ENCODE results near the gene ZSCAN29.
"Not testable (repeated sequence)": the region's sequence is repeated elsewhere in the genome, so short reads cannot be mapped to it uniquely, and the experiment has no call there.

Gene ZSCAN29

GRCh38 chr15:43370975-43371974 is at the start of gene ZSCAN29, which contains the start of gene TUBGCP4:
TSS of gene ZSCAN29 (minus strand) at chr15:43371043. CDS start at chr15:43369913, 1,130 bp downstream.
TSS of gene TUBGCP4 (plus strand) at chr15:43371101. CDS start at chr15:43371355, 254 bp downstream.
- DNase-seq = peak; percentile 80

DNA sequence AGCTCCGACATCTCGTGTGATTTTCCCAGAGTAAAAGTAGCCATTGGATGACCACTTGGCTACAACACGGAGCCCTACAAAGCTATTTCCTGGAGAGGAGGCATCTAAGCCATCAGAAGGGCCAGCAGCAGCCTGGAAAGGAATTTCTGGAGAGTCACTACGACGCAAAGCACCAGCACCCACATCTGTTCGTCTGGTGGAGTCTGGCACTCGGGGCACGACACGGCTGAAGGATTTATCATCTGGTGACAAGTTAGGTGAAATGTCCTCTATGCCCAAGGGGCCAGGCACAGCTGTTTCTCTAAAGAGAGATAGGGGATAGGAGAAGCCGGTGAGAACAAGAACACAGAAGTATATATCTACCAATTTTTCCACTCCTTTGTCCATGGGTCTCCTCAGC is 49.6 kb upstream of the ZSCAN29 start:
- DNase-seq = no peak

- DNase-seq = no peak
Measured at GRCh38 chr15:43414196-43414595, 43.4 kb upstream of the ZSCAN29 start.

GRCh38 chr15:43412096-43412495 is 41.3 kb upstream of the ZSCAN29 start:
- DNase-seq = no peak

- DNase-seq = no peak
Measured at GRCh38 chr15:43410572-43411214, 39.9 kb upstream of the ZSCAN29 start.

DNA sequence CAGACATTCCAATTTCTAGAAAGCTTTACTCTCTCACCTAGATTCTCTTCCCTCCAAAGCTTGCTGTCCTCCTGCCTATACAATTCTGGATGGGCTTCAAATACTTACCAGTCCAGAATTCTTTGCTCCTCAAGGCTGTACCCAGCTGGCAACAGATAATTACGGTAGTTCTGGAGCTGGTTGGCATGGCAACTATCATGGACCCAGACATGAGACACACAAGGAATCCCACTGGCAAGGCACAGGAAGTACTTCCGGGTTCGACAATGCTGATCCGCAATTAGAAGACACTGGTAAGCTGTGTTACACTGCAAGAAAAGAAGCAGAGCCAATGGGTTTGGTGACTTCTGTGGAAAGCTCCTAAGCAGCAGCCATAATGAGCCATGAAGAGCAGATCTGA is 37.9 kb upstream of the ZSCAN29 start:
- DNase-seq = no peak

- DNase-seq = no peak
Measured at GRCh38 chr15:43406808-43407207, 36.0 kb upstream of the ZSCAN29 start.

DNA sequence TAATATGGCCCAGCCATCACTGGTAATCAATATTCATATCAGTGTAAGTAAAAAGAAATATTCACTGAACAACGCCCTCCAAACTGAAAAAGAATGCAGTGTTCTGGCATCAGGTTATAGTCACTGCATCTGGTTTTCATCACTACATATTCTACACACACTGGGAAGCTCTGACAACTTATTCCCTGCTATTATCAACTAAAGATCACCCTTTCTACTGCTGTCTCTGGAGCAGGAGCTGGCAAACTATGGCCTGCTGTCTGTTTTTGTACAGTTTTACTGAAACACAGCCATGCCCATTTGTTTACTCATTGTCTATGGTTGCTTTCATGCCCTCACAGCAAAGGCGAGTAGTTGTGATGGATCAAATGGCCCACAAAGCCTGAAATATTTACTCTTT is 35.3 kb upstream of the ZSCAN29 start:
- DNase-seq = no peak

DNA sequence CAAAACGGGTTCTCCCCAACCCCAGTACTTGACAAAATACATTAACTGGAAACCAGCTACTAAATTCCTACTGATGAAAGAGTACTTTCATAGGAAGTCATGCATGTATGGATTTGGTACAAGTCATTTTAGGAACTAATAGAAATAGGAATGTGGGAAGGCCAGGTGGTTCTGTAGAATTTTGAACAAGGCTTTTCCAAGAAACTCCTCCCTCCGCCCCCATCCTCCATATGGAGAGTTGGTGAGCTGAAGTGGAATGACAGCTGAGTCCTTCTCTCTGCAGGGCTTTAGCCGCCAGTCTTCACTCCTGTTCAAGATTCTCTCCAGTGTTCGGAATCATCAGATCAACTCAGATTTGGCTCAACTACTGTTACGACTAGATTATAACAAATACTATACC is 33.3 kb upstream of the ZSCAN29 start:
- no peak for DNase-seq

- no peak for DNase-seq
Measured at GRCh38 chr15:43403616-43404015, 32.8 kb upstream of the ZSCAN29 start.

DNA sequence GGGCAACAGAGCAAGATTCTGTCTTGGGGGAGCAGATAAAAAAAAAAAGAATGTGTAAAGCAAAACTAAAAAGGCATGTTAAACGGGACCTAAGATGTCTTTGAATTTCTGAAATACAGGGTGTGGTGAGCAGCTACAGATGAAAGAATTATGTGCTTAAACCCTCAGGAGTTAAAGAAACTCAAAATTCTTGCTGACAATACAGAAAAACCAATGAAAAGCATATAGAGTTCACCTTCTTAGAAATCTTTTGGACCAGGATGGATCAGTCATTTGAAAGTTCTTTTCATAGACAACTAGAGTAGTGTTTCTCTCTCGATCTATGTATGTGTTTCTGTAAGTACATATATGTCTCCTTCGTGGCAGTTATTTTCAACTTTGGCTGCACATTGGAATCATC is 31.4 kb upstream of the ZSCAN29 start:
- DNase-seq = no peak

- not testable (repeated sequence) for DNase-seq
Measured at GRCh38 chr15:43393592-43393991, 22.7 kb upstream of the ZSCAN29 start.

DNA sequence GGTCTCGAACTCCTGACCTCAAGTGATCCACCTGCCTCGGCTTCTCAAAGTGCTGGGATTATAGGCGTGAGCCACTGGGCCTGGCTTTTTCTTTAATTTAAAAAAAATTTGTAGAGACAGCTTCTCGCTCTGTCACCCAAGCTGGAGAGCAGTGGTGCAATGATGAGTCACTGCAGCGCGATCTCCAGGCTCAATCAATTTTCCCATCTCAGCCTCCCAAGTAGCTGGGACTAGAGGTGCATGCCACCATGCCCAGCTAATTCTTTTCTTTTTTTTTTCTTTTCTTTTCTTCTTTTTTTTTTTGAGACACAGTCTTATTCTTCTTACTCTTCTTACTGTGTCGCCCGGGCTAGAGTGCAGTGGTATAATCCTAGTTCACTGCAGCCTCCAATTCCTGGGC is 19.9 kb upstream of the ZSCAN29 start:
- DNase-seq = no peak

- no peak for DNase-seq
Measured at GRCh38 chr15:43383070-43383469, 12.2 kb upstream of the ZSCAN29 start.

- DNase-seq = no peak
Measured at GRCh38 chr15:43382310-43382709, 11.5 kb upstream of the ZSCAN29 start.

DNA sequence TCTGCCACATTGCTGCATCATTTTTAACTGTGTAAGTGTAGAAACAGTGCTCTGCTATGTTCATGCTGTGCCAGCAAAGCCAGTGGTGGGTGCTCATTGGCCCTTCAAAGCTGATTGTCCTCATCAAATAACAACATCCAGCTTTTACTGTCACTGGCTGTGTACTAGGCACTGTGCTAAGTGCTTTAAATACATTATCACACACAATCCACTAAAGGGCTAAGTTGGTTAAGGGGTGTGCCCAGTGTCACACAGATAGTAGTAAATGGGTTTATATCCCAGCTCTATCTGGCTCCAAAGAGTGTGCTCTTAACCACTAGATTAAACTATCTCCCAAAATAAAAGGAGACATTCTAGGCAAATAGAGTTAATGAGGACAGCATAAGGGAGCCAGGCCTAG is 7.8 kb upstream of the ZSCAN29 start:
- no peak for DNase-seq

DNA sequence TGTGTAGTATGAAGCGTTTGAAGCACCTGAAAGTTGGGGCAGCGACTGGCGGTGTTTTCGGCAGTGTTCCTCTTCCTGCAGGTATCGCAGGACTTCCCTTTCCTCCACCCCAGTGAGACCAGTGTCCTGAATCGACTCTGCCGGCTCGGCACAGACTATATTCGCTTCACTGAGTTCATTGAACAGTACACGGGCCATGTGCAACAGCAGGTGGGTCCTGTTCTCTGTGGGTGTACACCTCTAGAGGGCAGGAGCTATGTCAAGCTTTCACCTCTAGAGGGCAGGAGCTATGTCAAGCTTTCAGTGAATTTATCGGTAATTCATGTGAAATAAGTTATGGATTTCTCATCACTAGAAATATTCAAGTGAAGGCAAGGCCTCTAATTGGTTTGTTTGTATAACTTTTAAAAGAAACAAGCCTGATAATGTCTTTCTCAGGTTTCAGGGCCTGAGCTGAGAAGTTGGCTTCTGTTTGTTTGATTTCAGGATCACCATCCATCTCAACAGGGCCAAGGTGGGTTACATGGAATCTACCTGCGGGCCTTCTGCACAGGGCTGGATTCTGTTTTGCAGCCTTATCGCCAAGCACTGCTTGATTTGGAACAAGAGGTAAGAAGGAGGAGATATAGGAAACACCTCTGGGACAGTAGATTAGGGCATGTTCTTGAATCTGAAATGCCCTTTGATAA is 5.3 kb upstream of the ZSCAN29 start:
- DNase-seq = peak; percentile 34

DNA sequence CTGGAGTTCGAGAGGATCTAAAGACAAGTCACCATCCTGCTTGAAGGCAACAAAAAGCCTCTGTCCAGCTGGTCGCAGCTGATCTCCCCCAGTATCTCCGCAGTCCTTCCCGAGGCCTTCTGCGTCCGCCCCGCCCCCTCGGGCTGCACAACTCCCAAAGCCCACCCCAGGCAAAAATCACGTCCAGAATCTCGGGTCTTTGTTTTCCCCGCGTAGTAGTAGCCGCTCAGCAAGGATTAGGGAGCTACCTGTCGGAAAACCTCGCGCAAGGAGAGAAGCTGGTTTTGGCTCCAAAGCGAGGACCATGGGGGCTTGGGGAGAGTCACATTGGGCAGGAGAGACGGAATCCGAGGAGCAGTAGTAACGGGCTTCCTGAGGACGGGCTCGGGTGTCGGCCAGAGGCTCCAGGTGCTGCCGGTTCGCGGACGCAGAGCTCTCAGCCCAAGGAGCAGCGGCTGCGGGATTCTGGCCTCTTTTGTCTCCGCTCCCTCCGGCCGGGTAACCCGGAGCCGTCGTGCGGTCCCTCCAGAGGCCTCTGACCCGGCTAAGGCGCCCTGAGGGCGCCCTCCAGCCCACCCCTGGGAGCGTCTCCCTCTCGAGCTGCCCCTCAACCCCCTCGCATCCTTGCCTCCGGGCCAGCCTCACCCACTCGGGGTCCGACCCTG is 401 bp downstream of the ZSCAN29 start:
- no peak for DNase-seq

- no peak for DNase-seq
Measured at GRCh38 chr15:43361313-43361903, 9.4 kb downstream of the ZSCAN29 start.

DNA sequence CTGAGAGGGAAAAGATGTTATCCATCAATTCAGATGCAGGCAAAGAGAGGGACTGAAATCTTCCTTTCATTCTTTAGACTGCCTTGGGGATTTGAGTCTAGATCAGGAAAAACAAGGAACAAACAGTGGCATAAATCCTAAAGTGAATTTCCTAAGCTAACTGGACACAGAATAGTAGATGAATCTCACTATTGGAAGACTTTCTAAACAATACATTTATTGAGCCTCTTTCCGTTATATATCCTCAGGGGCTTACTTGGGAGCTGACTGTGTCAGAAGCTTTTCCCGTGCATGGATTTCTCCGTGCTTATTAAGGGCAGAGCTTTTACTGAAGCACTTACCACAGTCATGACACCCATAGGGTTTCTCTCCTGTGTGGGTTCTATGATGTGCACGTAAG is 10.0 kb downstream of the ZSCAN29 start:
- DNase-seq = no peak

DNA sequence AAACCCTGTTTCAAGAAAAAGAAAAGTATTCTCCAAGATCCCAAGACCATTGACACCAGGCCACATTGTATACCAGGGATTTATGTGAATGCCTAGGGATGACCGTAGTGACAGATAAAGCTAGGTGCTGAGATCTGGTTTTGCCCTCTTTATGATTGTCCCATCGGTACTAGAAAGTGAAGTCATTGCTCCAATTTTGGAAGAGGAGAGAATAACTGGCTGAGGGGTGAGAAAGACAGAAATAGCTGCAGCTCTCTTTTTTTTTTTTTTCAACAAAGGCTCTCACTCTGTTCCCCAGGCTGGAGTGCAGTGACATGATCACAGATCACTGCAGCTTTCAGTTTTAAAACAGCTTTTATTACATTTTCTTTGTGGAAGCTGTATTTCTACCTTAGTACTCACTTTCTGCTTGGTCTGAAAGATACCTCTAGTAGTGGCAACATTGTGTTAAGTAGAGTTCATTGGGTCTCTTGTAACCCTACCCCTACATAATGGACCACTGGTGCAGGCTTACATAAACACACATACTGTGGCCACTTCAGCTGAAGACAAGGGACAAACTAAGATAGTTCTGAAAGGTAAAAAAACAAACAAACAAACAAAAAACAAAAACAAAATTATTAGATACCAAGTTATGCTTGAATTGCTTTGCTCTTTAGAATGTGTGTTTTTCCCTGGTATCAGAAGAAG is 18.0 kb downstream of the ZSCAN29 start:
- no peak for DNase-seq

DNA sequence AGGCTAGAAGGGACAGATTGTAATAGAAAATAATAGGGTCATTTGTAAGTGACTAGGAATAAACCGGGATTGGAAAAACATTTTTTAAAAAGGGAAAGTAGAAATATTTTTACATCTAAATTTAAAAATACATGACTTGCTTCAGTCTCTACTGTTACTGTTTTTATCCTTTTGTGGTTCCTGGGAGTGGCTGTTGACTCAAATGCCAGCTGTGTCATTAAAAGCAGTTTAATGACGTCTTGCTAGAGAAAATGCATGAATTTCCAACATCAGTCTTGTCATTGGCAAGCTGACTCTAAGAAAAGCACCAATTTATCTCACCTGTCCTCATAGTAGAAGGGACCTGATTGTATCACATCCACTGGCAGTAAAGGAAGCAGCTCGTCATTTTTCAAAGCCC is 23.7 kb downstream of the ZSCAN29 start:
- DNase-seq = no peak

All from stimulated activated CD4-positive, alpha-beta T cell treated with anti-CD3 and anti-CD28 coated beads, Interleukin-4, amount 100 ng/mL, for 24 hours (primary cell).